CD4-positive, CD25-positive, alpha-beta regulatory T cell (primary cell): ENCODE results near the gene CPS1. TPM values are rescaled to one million over a fixed set of nuclear protein-coding genes. Genes with fewer than 3 reads are reported as not detected.

ENCODE experiments used
- ATAC-seq, 2 donors: fragments of 150-1000 bp; cut with Tn5 transposase; one replicate each; pipeline ENCODE4 v1.10.0; 2021; ENCODE audit warnings: low read depth in 2 of 2, moderate number of reproducible peaks in 2 of 2, moderate library complexity in 1 of 2
- DNase-seq, 3 donors: peaks; one replicate each; pipeline versions ENCODE4 v3.0.0 to v3.0.0-alpha.2; 2012 to 2022; ENCODE audit warnings: mixed read lengths in 1 of 3
- H3K27ac ChIP-seq: one replicate; pipeline ENCODE4 v1.7.0; 2013; ENCODE audit warnings: mild to moderate bottlenecking, low read length; ENCODE audit not compliant: insufficient read depth, poor library complexity, severe bottlenecking
- H3K27me3 ChIP-seq: one replicate; pipeline ENCODE4 v1.7.0; 2013; ENCODE audit warnings: low read length; ENCODE audit not compliant: control insufficient read depth, insufficient read depth
- H3K36me3 ChIP-seq: one replicate; pipeline ENCODE4 v1.7.0; 2013; ENCODE audit warnings: mild to moderate bottlenecking, low read length, moderate library complexity; ENCODE audit not compliant: control insufficient read depth, insufficient read depth
- H3K4me1 ChIP-seq: 2 replicates; pipeline ENCODE4 v1.7.0; 2013; ENCODE audit warnings: mild to moderate bottlenecking, low read length; ENCODE audit not compliant: insufficient read depth, control insufficient read depth, poor library complexity, severe bottlenecking
- H3K4me3 ChIP-seq: one replicate; pipeline ENCODE4 v1.7.0; 2013; ENCODE audit warnings: low read depth, mild to moderate bottlenecking, low read length, moderate library complexity
- H3K9me3 ChIP-seq, 2 experiments: 1 replicate in 1 of 2; 2 replicates in 1 of 2; pipeline ENCODE4 v1.7.0; 2013; ENCODE audit warnings: low read length in 2 of 2, mild to moderate bottlenecking in 1 of 2, moderate library complexity in 1 of 2; ENCODE audit not compliant: control insufficient read depth in 2 of 2
- H3K27ac Mint-ChIP-seq, 3 donors: one replicate each; pipeline ENCODE4 v1.8.0; 2020 to 2022; ENCODE audit warnings: mild to moderate bottlenecking in 3 of 3, mixed read lengths in 3 of 3, moderate library complexity in 2 of 3
- H3K27me3 Mint-ChIP-seq: one replicate; pipeline ENCODE4 v1.8.0; 2022; ENCODE audit warnings: mild to moderate bottlenecking, mixed read lengths
- H3K36me3 Mint-ChIP-seq: one replicate; pipeline ENCODE4 v1.8.0; 2020; ENCODE audit warnings: mixed read lengths
- H3K4me1 Mint-ChIP-seq, 4 donors: one replicate each; pipeline ENCODE4 v1.8.0; 2020 to 2022; ENCODE audit warnings: mixed read lengths in 4 of 4, mild to moderate bottlenecking in 1 of 4
- H3K4me3 Mint-ChIP-seq, 4 donors: one replicate each; pipeline ENCODE4 v1.8.0; 2020 to 2022; ENCODE audit warnings: mild to moderate bottlenecking in 4 of 4, mixed read lengths in 4 of 4, moderate library complexity in 3 of 4
- H3K9me3 Mint-ChIP-seq, 7 donors: one replicate each; pipeline ENCODE4 v1.8.0; 2020 to 2022; ENCODE audit warnings: mixed read lengths in 7 of 7, mild to moderate bottlenecking in 3 of 7, moderate library complexity in 2 of 7
- polyA plus RNA-seq, 4 donors: library from polyadenylated mRNA; unstranded; fragments of 300-500 nt; fragmentation: Illumina TruSeq; gene quantifications; one replicate each; pipeline ENCODE4 v1.2.3, GENCODE V29; 2021
- total RNA-seq: library from RNA; stranded (reverse); gene quantifications from one replicate; pipeline ENCODE4 v1.2.3, GENCODE V29; 2022

The CPS1 gene
- total and polyA plus RNA-seq, 5 donors from 2014 or later: 0.59 TPM; not detected in 4

GRCh38 chr2:210713122-210713521, 156.7 kb downstream of the CPS1 start:
- no peak overlapping the region for H3K4me3 ChIP-seq
- peaks cover 0 to 4% (median 0%) of the 10 kb centered on the region in 7 donors for H3K9me3 Mint-ChIP-seq
- H3K4me1 ChIP-seq: no peaks in the 10 kb centered on the region
- H3K36me3 Mint-ChIP-seq: no peaks in the 10 kb centered on the region
- H3K27me3 Mint-ChIP-seq: no peaks in the 10 kb centered on the region
- no peak overlapping the region for H3K4me3 Mint-ChIP-seq
- ATAC-seq (no peak), DNase-seq (no peak)
- no peaks in the 10 kb centered on the region for H3K27me3 ChIP-seq
- no peaks in the 10 kb centered on the region for H3K36me3 ChIP-seq
- no peaks in the 10 kb centered on the region for H3K4me1 Mint-ChIP-seq
- H3K27ac Mint-ChIP-seq: no peak overlapping the region
- H3K9me3 ChIP-seq: no peaks in the 10 kb centered on the region
- H3K27ac ChIP-seq: no peak overlapping the region

- no peaks in the 10 kb centered on the region for H3K9me3 ChIP-seq
- Mint-ChIP-seq H3K4me3 (no peak overlapping the region), H3K27me3 (no peaks in the 10 kb centered on the region), H3K9me3 (peaks cover 0 to 5% (median 0%) of the 10 kb centered on the region in 7 donors), H3K4me1 (no peaks in the 10 kb centered on the region), H3K27ac (no peak overlapping the region), H3K36me3 (no peaks in the 10 kb centered on the region)
- H3K4me3 ChIP-seq: no peak overlapping the region
- H3K4me1 ChIP-seq: no peaks in the 10 kb centered on the region
- H3K27me3 ChIP-seq: no peaks in the 10 kb centered on the region
- no peaks in the 10 kb centered on the region for H3K36me3 ChIP-seq
- H3K27ac ChIP-seq: no peak overlapping the region
- no peak for DNase-seq
- no peak for ATAC-seq
Measured at GRCh38 chr2:210715560-210716082, 159.2 kb downstream of the CPS1 start.

GRCh38 chr2:210718503-210718902, 162.1 kb downstream of the CPS1 start:
- Mint-ChIP-seq H3K4me3 (no peak overlapping the region), H3K4me1 (no peaks in the 10 kb centered on the region), H3K27ac (no peak overlapping the region), H3K9me3 (peaks cover 0 to 5% (median 0%) of the 10 kb centered on the region in 7 donors), H3K27me3 (no peaks in the 10 kb centered on the region), H3K36me3 (no peaks in the 10 kb centered on the region)
- no peak overlapping the region for H3K27ac ChIP-seq
- H3K9me3 ChIP-seq: no peaks in the 10 kb centered on the region
- no peaks in the 10 kb centered on the region for H3K27me3 ChIP-seq
- H3K4me3 ChIP-seq: no peak overlapping the region
- DNase-seq: no peak
- H3K4me1 ChIP-seq: no peaks in the 10 kb centered on the region
- H3K36me3 ChIP-seq: no peaks in the 10 kb centered on the region
- ATAC-seq: no peak

GRCh38 chr2:210722092-210722491, 165.7 kb downstream of the CPS1 start:
- H3K9me3 Mint-ChIP-seq: peaks cover 0 to 1% (median 0%) of the 10 kb centered on the region in 7 donors
- H3K27ac Mint-ChIP-seq: no peak overlapping the region
- Histone ChIP-seq H3K36me3 (no peaks in the 10 kb centered on the region), H3K27ac (no peak overlapping the region), H3K27me3 (no peaks in the 10 kb centered on the region), H3K4me3 (no peak overlapping the region), H3K9me3 (no peaks in the 10 kb centered on the region), H3K4me1 (no peaks in the 10 kb centered on the region)
- no peak overlapping the region for H3K4me3 Mint-ChIP-seq
- H3K4me1 Mint-ChIP-seq: no peaks in the 10 kb centered on the region
- H3K36me3 Mint-ChIP-seq: no peaks in the 10 kb centered on the region
- no peaks in the 10 kb centered on the region for H3K27me3 Mint-ChIP-seq
- ATAC-seq: no peak
- no peak for DNase-seq

GRCh38 chr2:210727549-210727948, 171.2 kb downstream of the CPS1 start:
- no peak for ATAC-seq
- no peaks in the 10 kb centered on the region for H3K27me3 Mint-ChIP-seq
- no peak overlapping the region for H3K4me3 Mint-ChIP-seq
- H3K36me3 Mint-ChIP-seq: no peaks in the 10 kb centered on the region
- H3K4me1 ChIP-seq: no peaks in the 10 kb centered on the region
- no peaks in the 10 kb centered on the region for H3K4me1 Mint-ChIP-seq
- H3K9me3 ChIP-seq: no peaks in the 10 kb centered on the region
- peaks cover 0 to 6% (median 0%) of the 10 kb centered on the region in 7 donors for H3K9me3 Mint-ChIP-seq
- H3K36me3 ChIP-seq: no peaks in the 10 kb centered on the region
- no peak for DNase-seq
- H3K27ac Mint-ChIP-seq: no peak overlapping the region
- no peak overlapping the region for H3K4me3 ChIP-seq
- no peak overlapping the region for H3K27ac ChIP-seq
- H3K27me3 ChIP-seq: no peaks in the 10 kb centered on the region

Other genes starting within 250 kb of the CPS1 start
- not detected for gene MYL1, start 241.4 kb upstream of the CPS1 start, total RNA-seq
- not detected for gene MYL1, start 241.4 kb upstream of the CPS1 start, polyA plus RNA-seq
- 22.9 TPM for gene LANCL1, start 79.8 kb upstream of the CPS1 start, total RNA-seq
- 10 to 100 TPM; 24.1 to 31.4 (median 26.5) TPM for gene LANCL1, start 79.8 kb upstream of the CPS1 start, polyA plus RNA-seq